ENCODE measurements around the gene ITGAD. TPM values are rescaled to one million over a fixed set of nuclear protein-coding genes. Genes with fewer than 3 reads are reported as not detected.

ITGAD gene
- total RNA-seq, 1 experiment from 2014 or later, result not detected

- Histone ChIP-seq H3K27me3 (ENCODE audit: insufficient read depth, low read length) (no peaks in the 10 kb centered on the region), H3K14ac (ENCODE audit: insufficient read depth, low read length) (no peak overlapping the region), H3K4me1 (ENCODE audit: insufficient read depth, low read length) (no peaks in the 10 kb centered on the region), H4K5ac (ENCODE audit: insufficient read length, low read depth, low read length) (no peak overlapping the region), H3K79me2 (ENCODE audit: insufficient read depth, low read length) (no peaks in the 10 kb centered on the region), H2AK5ac (ENCODE audit: insufficient read length, low read length) (no peak overlapping the region), H3K27ac (ENCODE audit: insufficient read length, low read depth, low read length) (no peak overlapping the region), H2BK120ac (ENCODE audit: low read depth, low read length, poor library complexity, severe bottlenecking) (no peak overlapping the region), H3K23ac (ENCODE audit: insufficient read length, low read depth, low read length) (no peak overlapping the region), H4K8ac (replicated peaks; ENCODE audit: insufficient read length, low read depth, low read length) (no peak overlapping the region), H2BK5ac (ENCODE audit: insufficient read length, low read length) (no peak overlapping the region), H2BK15ac (ENCODE audit: low read depth, low read length) (no peak overlapping the region), H3K79me1 (ENCODE audit: insufficient read depth, low read depth, low read length, poor library complexity, severe bottlenecking) (no peaks in the 10 kb centered on the region), H4K91ac (ENCODE audit: insufficient read length, low read depth, low read length) (no peak overlapping the region), H2AFZ (ENCODE audit: low read length) (no peak overlapping the region), H3K56ac (ENCODE audit: insufficient read length, low read depth, low read length) (no peak overlapping the region), H2BK12ac (ENCODE audit: insufficient read length, low read depth, low read length) (no peak overlapping the region), H3K23me2 (ENCODE audit: insufficient read length, low read depth, low read length, poor library complexity, severe bottlenecking) (no peaks in the 10 kb centered on the region), H3K4me2 (ENCODE audit: insufficient read depth, insufficient read length, low read length) (no peak overlapping the region), H3T11ph (ENCODE audit: low read length) (no peak overlapping the region), H3K4ac (ENCODE audit: low read depth, low read length) (no peak overlapping the region), H3K9ac (ENCODE audit: extremely low read depth, insufficient read length, low read length) (no peak overlapping the region), H3K18ac (ENCODE audit: insufficient read length, low read depth, low read length) (no peak overlapping the region), H2BK20ac (ENCODE audit: low read depth, low read length, poor library complexity, severe bottlenecking) (no peak overlapping the region), H4K20me1 (ENCODE audit: control insufficient read depth, insufficient read depth, insufficient read length) (no peaks in the 10 kb centered on the region), H3K9me3 (ENCODE audit: control insufficient read depth, low read depth, low read length) (no peaks in the 10 kb centered on the region)
- no peak for DNase-seq
- TF ChIP-seq CTCF (conservative IDR thresholded peaks at IDR 0.05), result no peak
- Mint-ChIP-seq H3K27me3 (ENCODE audit: low read depth) (peaks cover 15% of the 10 kb centered on the region), H3K4me1 (0 out of 4 replicates have a peak, but pooled peaks cover 0 to 3% of the 10 kb centered on the region in 2 experiments), H3K4me3 (no peak overlapping the region), H3K36me3 (ENCODE audit: insufficient read depth in 1 of 3, low read depth in 3 of 3) (no peaks in the 10 kb centered on the region), H3K27ac (no peak overlapping the region), H3K9me3 (peaks cover 2 to 5% of the 10 kb centered on the region in 2 experiments; a peak in 3 of 5 replicates)
- WGBS (ENCODE audit: extremely low coverage, insufficient read length, low lambda C conversion rate), result no CpG with 5 or more reads among the region's 3 CpGs
These were observed 25.3 kb upstream of the ITGAD start for GRCh38 chr16:31367853-31368252.

Measured in H9 (cell line).